Measurements from ENCODE around the gene CYTH3. TPM values are rescaled to one million over a fixed set of nuclear protein-coding genes. Genes with fewer than 3 reads are reported as not detected.

CYTH3 gene
- total and polyA plus RNA-seq, 2 of the 4 experiments (the other 2 are of a cell fraction) = 14.2 to 34.8 TPM

DNA sequence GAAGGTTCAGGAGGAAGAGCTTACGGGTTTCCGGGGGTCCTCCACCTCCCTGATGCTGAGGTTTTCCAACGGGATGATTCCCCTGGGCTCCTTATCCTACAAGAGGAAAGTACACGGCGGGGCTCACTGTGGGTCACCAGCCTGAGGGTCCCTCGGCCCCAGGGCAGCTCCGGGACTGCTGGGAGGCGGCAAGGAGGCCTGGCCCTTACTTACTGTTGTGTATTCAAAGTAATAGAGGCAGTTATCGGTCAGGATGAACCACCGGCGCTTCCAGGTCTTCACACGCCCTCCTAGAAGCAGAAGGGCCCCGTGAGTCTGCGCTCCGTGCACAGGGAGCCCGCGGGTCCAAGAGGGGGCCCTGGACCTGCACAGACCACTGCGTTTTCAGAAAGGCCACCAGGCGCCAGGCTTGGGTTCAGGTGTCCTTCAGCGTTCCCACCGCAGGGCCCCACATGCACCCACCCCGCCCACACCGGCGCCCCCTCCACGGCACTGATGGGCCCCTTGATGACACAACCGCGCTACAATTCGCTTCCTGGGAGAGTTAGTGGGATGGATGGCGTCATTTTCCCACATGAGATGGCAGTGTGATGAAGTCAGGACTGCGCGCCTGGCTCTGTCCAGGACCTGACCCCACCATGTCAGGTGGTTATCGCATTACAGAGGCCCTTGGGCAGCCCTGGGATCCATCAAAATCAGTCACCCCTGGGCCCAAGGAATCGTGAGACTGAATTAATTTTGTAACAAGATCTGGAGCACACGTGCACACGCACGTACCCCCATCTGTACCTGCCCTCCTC is 106.7 kb downstream of the CYTH3 start:
- POLR2A ChIA-PET (ENCODE audit: unreplicated experiment) = no interaction called here

More for the DNA sequence above, 106.7 kb downstream of the CYTH3 start:
- Histone ChIP-seq H4K91ac (ENCODE audit: insufficient read depth, low read depth, low read length) (no peak overlapping the region), H3K23ac (ENCODE audit: low read depth, low read length) (no peak overlapping the region), H3K79me1 (ENCODE audit: low read depth in 1 of 2, low read length in 2 of 2) (peaks cover 0 to 19% of the 10 kb centered on the region in 2 experiments; a peak in 2 of 4 replicates), H3K9me3 (ENCODE audit: control insufficient read depth, insufficient read depth, low read length) (no peaks in the 10 kb centered on the region), H3K36me3 (ENCODE audit: control insufficient read depth, insufficient read depth, low read length) (peaks cover 44% of the 10 kb centered on the region), H3K4me3 (ENCODE audit: insufficient read depth, low read depth, low read length) (no peak overlapping the region), H3K9ac (ENCODE audit: low read depth, low read length) (no peak overlapping the region), H3K27ac (ENCODE audit: insufficient read depth, low read length) (no peak overlapping the region), H2BK15ac (ENCODE audit: low read depth, low read length) (no peak overlapping the region), H3K14ac (replicated peaks; ENCODE audit: low read depth, low read length) (no peak overlapping the region), H3K56ac (ENCODE audit: extremely low read depth, insufficient read depth, low read length) (no peak overlapping the region), H2BK120ac (ENCODE audit: low read depth, low read length) (no peak overlapping the region), H2AK5ac (ENCODE audit: low read depth, low read length) (no peak overlapping the region; the same call in 1 of the 2 replicates), H2BK20ac (ENCODE audit: low read depth, low read length) (no peak overlapping the region), H3K9me1 (ENCODE audit: insufficient read depth, low read length) (no peaks in the 10 kb centered on the region), H3K4me1 (ENCODE audit: control insufficient read depth, insufficient read depth, low read length) (no peaks in the 10 kb centered on the region), H3K27me3 (ENCODE audit: control insufficient read depth, insufficient read depth, low read length) (no peaks in the 10 kb centered on the region), H4K20me1 (ENCODE audit: insufficient read depth, low read length) (no peaks in the 10 kb centered on the region), H3K4me2 (ENCODE audit: low read depth, low read length) (no peak overlapping the region), H2BK5ac (ENCODE audit: low read depth, low read length, poor library complexity, severe bottlenecking) (no peak overlapping the region), H3K4ac (ENCODE audit: low read depth, low read length) (no peak overlapping the region), H4K8ac (ENCODE audit: low read depth in 2 of 2, low read length in 2 of 2) (no peak overlapping the region), H2AK9ac (replicated peaks; ENCODE audit: low read depth, low read length, poor library complexity) (no peak overlapping the region), H4K5ac (ENCODE audit: low read depth, low read length) (no peak overlapping the region), H2AFZ (replicated peaks; ENCODE audit: low read length, poor library complexity) (no peak overlapping the region), H3K18ac (ENCODE audit: low read depth, low read length) (no peak overlapping the region)
- CTCF ChIA-PET = no interaction called here
- DNase-seq (no peak), ATAC-seq (ENCODE audit: low read depth) (no peak)
- no TSS peak for BruUV-seq (replicated peaks)
- in situ Hi-C loops (cut with MboI; ENCODE audit: low sequenced_read_pairs) (no loop called here), intact Hi-C loops (cut with micrococcal nuclease) (no loop called here), dilution Hi-C loops (cut with HindIII; ENCODE audit: low sequenced_read_pairs, unreplicated experiment) (no loop called here)
- no peak for TF ChIP-seq MXI1 (IDR thresholded peaks at IDR 0.05; ENCODE audit: borderline replicate concordance, low read depth, low read length)
- TF ChIP-seq BHLHE40 (IDR thresholded peaks at IDR 0.05; ENCODE audit: low read depth, low read length) = no peak
- TF ChIP-seq, protein P1, sequence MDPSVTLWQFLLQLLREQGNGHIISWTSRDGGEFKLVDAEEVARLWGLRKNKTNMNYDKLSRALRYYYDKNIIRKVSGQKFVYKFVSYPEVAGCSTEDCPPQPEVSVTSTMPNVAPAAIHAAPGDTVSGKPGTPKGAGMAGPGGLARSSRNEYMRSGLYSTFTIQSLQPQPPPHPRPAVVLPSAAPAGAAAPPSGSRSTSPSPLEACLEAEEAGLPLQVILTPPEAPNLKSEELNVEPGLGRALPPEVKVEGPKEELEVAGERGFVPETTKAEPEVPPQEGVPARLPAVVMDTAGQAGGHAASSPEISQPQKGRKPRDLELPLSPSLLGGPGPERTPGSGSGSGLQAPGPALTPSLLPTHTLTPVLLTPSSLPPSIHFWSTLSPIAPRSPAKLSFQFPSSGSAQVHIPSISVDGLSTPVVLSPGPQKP (IDR thresholded peaks at IDR 0.05; ENCODE audit: borderline replicate concordance, low read depth, low read length) = no peak
- TF ChIP-seq, protein P2, sequence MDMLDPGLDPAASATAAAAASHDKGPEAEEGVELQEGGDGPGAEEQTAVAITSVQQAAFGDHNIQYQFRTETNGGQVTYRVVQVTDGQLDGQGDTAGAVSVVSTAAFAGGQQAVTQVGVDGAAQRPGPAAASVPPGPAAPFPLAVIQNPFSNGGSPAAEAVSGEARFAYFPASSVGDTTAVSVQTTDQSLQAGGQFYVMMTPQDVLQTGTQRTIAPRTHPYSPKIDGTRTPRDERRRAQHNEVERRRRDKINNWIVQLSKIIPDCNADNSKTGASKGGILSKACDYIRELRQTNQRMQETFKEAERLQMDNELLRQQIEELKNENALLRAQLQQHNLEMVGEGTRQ (IDR thresholded peaks at IDR 0.05; ENCODE audit: low read depth, low read length) = no peak
- no peak for TF ChIP-seq RCOR1 (IDR thresholded peaks at IDR 0.05; ENCODE audit: insufficient replicate concordance, low read length)
- no peak for TF ChIP-seq SMC3 (IDR thresholded peaks at IDR 0.05; ENCODE audit: low read depth, low read length)
- TF ChIP-seq RAD21 (IDR thresholded peaks at IDR 0.05; ENCODE audit: low read length) = no peak
- no peak for TF ChIP-seq MAFK (IDR thresholded peaks at IDR 0.05; ENCODE audit: low read depth, low read length)
- TF ChIP-seq NFE2L2 (IDR thresholded peaks at IDR 0.05; ENCODE audit: low read depth, low read length) = no peak
- TF ChIP-seq, protein P3, sequence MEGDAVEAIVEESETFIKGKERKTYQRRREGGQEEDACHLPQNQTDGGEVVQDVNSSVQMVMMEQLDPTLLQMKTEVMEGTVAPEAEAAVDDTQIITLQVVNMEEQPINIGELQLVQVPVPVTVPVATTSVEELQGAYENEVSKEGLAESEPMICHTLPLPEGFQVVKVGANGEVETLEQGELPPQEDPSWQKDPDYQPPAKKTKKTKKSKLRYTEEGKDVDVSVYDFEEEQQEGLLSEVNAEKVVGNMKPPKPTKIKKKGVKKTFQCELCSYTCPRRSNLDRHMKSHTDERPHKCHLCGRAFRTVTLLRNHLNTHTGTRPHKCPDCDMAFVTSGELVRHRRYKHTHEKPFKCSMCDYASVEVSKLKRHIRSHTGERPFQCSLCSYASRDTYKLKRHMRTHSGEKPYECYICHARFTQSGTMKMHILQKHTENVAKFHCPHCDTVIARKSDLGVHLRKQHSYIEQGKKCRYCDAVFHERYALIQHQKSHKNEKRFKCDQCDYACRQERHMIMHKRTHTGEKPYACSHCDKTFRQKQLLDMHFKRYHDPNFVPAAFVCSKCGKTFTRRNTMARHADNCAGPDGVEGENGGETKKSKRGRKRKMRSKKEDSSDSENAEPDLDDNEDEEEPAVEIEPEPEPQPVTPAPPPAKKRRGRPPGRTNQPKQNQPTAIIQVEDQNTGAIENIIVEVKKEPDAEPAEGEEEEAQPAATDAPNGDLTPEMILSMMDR (conservative IDR thresholded peaks at IDR 0.05; ENCODE audit: low read depth, low read length) = no peak
- no peak for TF ChIP-seq CEBPB (IDR thresholded peaks at IDR 0.05; ENCODE audit: low read depth, low read length)
- TF ChIP-seq CHD1 (IDR thresholded peaks at IDR 0.05; ENCODE audit: low read depth, low read length) = no peak
- TF ChIP-seq RFX5 (IDR thresholded peaks at IDR 0.05; ENCODE audit: low read depth, low read length) = no peak
- 93% methylated on average over 10 of the region's 36 CpGs; no CpG with 5 or more reads in 1 of the 2 experiments for WGBS, 2 experiments (ENCODE audit: extremely low coverage in 2 of 2, insufficient read length in 1 of 2)
